ENCODE data around the gene DSG1.

Gene DSG1

DNA sequence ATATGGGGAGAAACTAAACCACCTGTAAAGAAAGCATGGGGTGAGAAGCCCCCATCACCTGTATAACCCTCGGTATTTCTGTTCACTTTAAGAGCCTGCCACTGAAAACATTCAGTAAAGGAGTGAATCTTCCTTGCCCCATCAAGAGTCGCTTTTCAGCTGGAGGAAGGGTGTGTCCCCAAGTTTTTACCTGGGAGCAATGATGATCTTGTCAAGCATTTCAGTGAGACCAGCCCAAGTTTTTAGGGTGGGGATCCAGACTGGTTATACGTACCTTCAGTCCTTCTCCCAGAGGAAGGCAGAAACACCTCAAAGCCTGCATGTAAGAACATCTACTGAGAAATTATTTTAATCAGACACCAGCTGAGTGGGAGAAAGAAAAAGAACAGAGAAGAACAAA is at the start of gene DSG1:
Gene DSG1, plus strand, starts transcription at position 301 of the 400 bp plus-strand sequence. CDS start 141 bp downstream, outside the sequence.
- no peak within 1 kb of the TSS for H3K4me3 ChIP-seq (ENCODE audit: low read depth, low read length)
- in situ Hi-C loops (cut with HindIII; ENCODE audit: low sequenced_read_pairs): no loop called here
- no peak for TF ChIP-seq CTCF (IDR thresholded peaks at IDR 0.05; ENCODE audit: low read depth, low read length)
- DNase-seq (ENCODE audit: low read depth, low spot score): no peak

DNA sequence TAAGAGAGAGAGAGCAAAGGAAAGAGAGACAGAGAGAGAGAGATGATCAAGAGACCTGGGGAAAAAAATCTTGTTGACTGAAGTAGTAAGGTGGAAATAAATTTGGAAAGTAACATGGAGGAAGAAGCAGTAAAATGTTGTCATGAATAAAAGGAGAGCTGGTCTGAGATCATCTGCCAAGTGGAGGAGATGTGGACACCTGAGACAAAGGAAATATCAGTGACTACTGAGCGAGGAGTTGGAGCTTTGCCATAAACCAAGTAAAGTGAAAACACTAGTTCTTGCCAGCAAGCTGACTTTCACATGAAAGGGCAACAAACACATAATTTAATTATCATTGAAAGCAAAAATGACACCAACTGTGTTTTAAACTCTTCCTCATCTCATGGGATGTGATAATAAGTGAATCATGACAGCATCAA is 49.0 kb upstream of the DSG1 start:
- in situ Hi-C loops (cut with HindIII; ENCODE audit: low sequenced_read_pairs): no loop called here
- no peak for DNase-seq (ENCODE audit: low read depth, low spot score)

GRCh38 chr18:31269566-31269965 is 48.4 kb upstream of the DSG1 start:
- no peak overlapping the region for H3K4me3 ChIP-seq (ENCODE audit: low read depth, low read length)
- DNase-seq (ENCODE audit: low read depth, low spot score): no peak
- TF ChIP-seq CTCF (IDR thresholded peaks at IDR 0.05; ENCODE audit: low read depth, low read length): no peak
- in situ Hi-C loops (cut with HindIII; ENCODE audit: low sequenced_read_pairs): no loop called here

More for the DNA sequence above, 49.0 kb upstream of the DSG1 start:
- no peak overlapping the region for H3K4me3 ChIP-seq (ENCODE audit: low read depth, low read length)
- no peak for TF ChIP-seq CTCF (IDR thresholded peaks at IDR 0.05; ENCODE audit: low read depth, low read length)

DNA sequence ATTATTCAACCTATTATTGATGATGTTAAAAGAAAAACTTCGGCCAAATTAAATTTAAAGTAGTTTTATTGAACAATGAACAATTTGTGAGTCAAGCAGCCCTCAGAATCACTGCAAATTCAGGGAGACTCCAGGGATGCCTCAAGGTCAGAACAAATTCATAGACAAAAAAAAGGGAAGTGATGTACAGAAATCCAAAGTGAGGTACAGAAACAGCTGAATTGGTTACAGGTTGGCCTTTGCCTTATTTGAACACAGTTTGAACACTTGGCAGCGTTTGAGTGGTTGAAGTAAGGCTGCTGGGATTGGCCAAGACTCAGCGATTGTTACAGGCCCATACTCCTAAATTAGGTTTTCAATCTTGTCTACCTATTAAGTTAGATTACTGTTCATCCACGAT is 47.4 kb upstream of the DSG1 start:
- TF ChIP-seq CTCF (IDR thresholded peaks at IDR 0.05; ENCODE audit: low read depth, low read length): no peak
- H3K4me3 ChIP-seq (ENCODE audit: low read depth, low read length): no peak overlapping the region
- in situ Hi-C loops (cut with HindIII; ENCODE audit: low sequenced_read_pairs): no loop called here
- DNase-seq (ENCODE audit: low read depth, low spot score): no peak

- H3K4me3 ChIP-seq (ENCODE audit: low read depth, low read length): no peak overlapping the region
- no peak for TF ChIP-seq CTCF (IDR thresholded peaks at IDR 0.05; ENCODE audit: low read depth, low read length)
- no peak for DNase-seq (ENCODE audit: low read depth, low spot score)
- in situ Hi-C loops (cut with HindIII; ENCODE audit: low sequenced_read_pairs): no loop called here
These were observed 44.0 kb upstream of the DSG1 start for GRCh38 chr18:31273812-31274527.

DNA sequence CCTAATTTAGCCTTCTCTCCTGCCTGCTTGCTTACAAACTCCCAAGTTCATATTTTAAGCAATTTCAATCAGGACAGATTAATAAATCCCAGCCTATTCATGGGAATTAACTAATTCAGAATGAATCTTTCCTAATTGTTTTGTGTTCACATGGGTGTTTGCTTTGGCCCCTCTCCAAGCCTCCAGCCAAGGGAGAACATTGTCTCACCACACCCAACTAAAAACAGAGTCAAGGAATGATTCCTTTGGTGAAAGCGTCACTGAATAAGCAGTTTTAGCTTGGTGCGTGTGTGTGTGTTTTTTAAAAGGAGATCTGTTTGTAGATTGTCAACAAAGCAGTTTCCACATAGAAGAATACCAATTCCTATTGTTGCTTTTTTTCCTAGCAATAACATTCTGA is 43.0 kb upstream of the DSG1 start:
- H3K4me3 ChIP-seq (ENCODE audit: low read depth, low read length): no peak overlapping the region
- DNase-seq (ENCODE audit: low read depth, low spot score): peak; percentile 55
- in situ Hi-C loops (cut with HindIII; ENCODE audit: low sequenced_read_pairs): no loop called here
- TF ChIP-seq CTCF (IDR thresholded peaks at IDR 0.05; ENCODE audit: low read depth, low read length): no peak

All from astrocyte of the spinal cord (primary cell).